IPS DF 6.9 (cell line): ENCODE measurements around the gene FHOD3.
"Not testable (repeated sequence)": the region's sequence is repeated elsewhere in the genome, so short reads cannot be mapped to it uniquely, and the experiment has no call there.

Experiments
- DNase-seq: peaks from one replicate; pipeline ENCODE4 v3.0.0-alpha.2; 2013; ENCODE audit warnings: low read depth, low spot score
- H3K27ac ChIP-seq: one replicate; pipeline ENCODE4 v1.5.1; 2013; ENCODE audit warnings: low read length, control low read depth
- H3K27me3 ChIP-seq: 2 replicates; pipeline ENCODE4 v1.6.1; 2013; ENCODE audit warnings: mild to moderate bottlenecking, low read length; ENCODE audit not compliant: control insufficient read depth, insufficient read depth
- H3K36me3 ChIP-seq: 2 replicates; pipeline ENCODE4 v1.6.1; 2013; ENCODE audit warnings: low read length; ENCODE audit not compliant: control insufficient read depth, insufficient read depth
- H3K4me1 ChIP-seq: 2 replicates; pipeline ENCODE4 v1.6.1; 2013; ENCODE audit warnings: low read length; ENCODE audit not compliant: control insufficient read depth, insufficient read depth
- H3K4me3 ChIP-seq: 2 replicates; pipeline ENCODE4 v1.5.1; 2013; ENCODE audit warnings: mild to moderate bottlenecking, low read length
- H3K9me3 ChIP-seq: 2 replicates; pipeline ENCODE4 v1.6.1; 2013; ENCODE audit warnings: low read length, inconsistent platforms; ENCODE audit not compliant: control insufficient read depth, insufficient read depth
- WGBS: extraction: QIAGEN DNeasy Blood & Tissue Kit; methylation state at CpG from one replicate; pipeline ENCODE4 v1.1.7; 2013; ENCODE audit warnings: mixed read lengths, missing lambda C conversion rate; ENCODE audit not compliant: insufficient read length, insufficient coverage; 5-methylcytosine and 5-hydroxymethylcytosine counted together

Gene FHOD3

GRCh38 chr18:36708366-36708765 lies 410.9 kb downstream of the FHOD3 start:
- Histone ChIP-seq H3K9me3 (no peaks in the 10 kb centered on the region), H3K36me3 (no peaks in the 10 kb centered on the region), H3K4me1 (no peaks in the 10 kb centered on the region), H3K4me3 (no peak overlapping the region), H3K27ac (no peak overlapping the region), H3K27me3 (no peaks in the 10 kb centered on the region)
- no CpG with 5 or more reads among the region's 4 CpGs for WGBS
- DNase-seq: no peak

GRCh38 chr18:36709315-36709714 lies 411.8 kb downstream of the FHOD3 start:
- DNase-seq: no peak
- H3K4me1 ChIP-seq: no peaks in the 10 kb centered on the region
- H3K9me3 ChIP-seq: no peaks in the 10 kb centered on the region
- no peaks in the 10 kb centered on the region for H3K36me3 ChIP-seq
- H3K27ac ChIP-seq: no peak overlapping the region
- no CpG with 5 or more reads among the region's 6 CpGs for WGBS
- no peaks in the 10 kb centered on the region for H3K27me3 ChIP-seq
- no peak overlapping the region; the same call in 1 of the 2 replicates for H3K4me3 ChIP-seq

DNA sequence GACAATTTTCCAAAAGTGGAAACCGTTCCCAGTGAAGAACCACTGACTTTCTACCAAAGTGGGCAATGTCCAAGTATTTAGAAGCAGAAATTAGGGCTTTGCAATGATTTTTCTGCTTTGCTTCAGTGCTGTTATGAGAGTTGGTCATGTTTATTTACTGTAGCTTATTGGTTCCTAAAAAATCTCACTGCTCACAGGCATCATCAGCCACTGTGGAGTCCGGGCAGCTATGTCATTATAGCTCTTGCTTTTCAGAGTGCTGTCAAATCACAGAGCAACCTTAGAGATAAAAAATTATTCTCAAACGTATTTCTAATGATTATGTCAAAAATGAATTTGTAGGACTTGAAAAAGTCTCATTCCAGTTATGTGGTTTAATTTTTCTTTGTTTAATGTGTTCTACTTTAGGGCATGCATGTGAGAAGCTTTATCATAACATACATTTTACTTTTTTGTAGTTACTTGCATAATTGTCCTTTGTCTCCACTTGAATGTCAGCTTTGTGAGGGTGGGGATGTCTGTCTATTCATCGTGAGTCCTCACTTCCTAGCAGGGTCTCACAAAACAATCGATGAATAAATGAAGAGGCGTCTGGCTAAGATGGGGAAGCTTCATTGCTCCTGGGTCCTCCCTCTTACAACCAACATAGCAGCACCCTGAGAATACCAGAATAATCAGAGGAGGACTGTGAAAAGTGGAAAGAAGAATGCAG lies 413.7 kb downstream of the FHOD3 start:
- Histone ChIP-seq H3K9me3 (no peaks in the 10 kb centered on the region), H3K27me3 (no peaks in the 10 kb centered on the region), H3K4me1 (no peaks in the 10 kb centered on the region), H3K4me3 (no peak overlapping the region), H3K36me3 (no peaks in the 10 kb centered on the region), H3K27ac (no peak overlapping the region)
- no CpG with 5 or more reads among the region's 6 CpGs for whole genome bisulfite sequencing
- no peak for DNase-seq

GRCh38 chr18:36711813-36712444 lies 414.4 kb downstream of the FHOD3 start:
- WGBS: no CpG with 5 or more reads among the region's 6 CpGs
- no peaks in the 10 kb centered on the region for H3K27me3 ChIP-seq
- no peak overlapping the region for H3K4me3 ChIP-seq
- no peak overlapping the region for H3K27ac ChIP-seq
- no peaks in the 10 kb centered on the region for H3K4me1 ChIP-seq
- no peak for DNase-seq
- no peaks in the 10 kb centered on the region for H3K36me3 ChIP-seq
- H3K9me3 ChIP-seq: no peaks in the 10 kb centered on the region

GRCh38 chr18:36714476-36714875 lies 417.0 kb downstream of the FHOD3 start:
- Histone ChIP-seq H3K36me3 (no peaks in the 10 kb centered on the region), H3K27me3 (no peaks in the 10 kb centered on the region), H3K27ac (no peak overlapping the region), H3K9me3 (no peaks in the 10 kb centered on the region), H3K4me1 (no peaks in the 10 kb centered on the region; the same call in 1 of the 2 replicates), H3K4me3 (no peak overlapping the region)
- no CpG with 5 or more reads among the region's 3 CpGs for WGBS
- DNase-seq: no peak

GRCh38 chr18:36717422-36718110 lies 420.1 kb downstream of the FHOD3 start:
- no peak for DNase-seq
- H3K4me3 ChIP-seq: no peak overlapping the region
- H3K27me3 ChIP-seq: no peaks in the 10 kb centered on the region
- no CpG with 5 or more reads among the region's 12 CpGs for WGBS
- no peaks in the 10 kb centered on the region for H3K9me3 ChIP-seq
- no peak overlapping the region for H3K27ac ChIP-seq
- no peaks in the 10 kb centered on the region for H3K36me3 ChIP-seq
- H3K4me1 ChIP-seq: no peaks in the 10 kb centered on the region; the same call in 1 of the 2 replicates

- H3K9me3 ChIP-seq: no peaks in the 10 kb centered on the region
- H3K27me3 ChIP-seq: no peaks in the 10 kb centered on the region
- no peaks in the 10 kb centered on the region for H3K36me3 ChIP-seq
- H3K4me3 ChIP-seq: no peak overlapping the region
- no CpG with 5 or more reads among the region's 3 CpGs for WGBS
- H3K27ac ChIP-seq: no peak overlapping the region
- no peak for DNase-seq
- no peaks in the 10 kb centered on the region; the same call in 1 of the 2 replicates for H3K4me1 ChIP-seq
Observed at GRCh38 chr18:36718705-36719328, 421.3 kb downstream of the FHOD3 start.

DNA sequence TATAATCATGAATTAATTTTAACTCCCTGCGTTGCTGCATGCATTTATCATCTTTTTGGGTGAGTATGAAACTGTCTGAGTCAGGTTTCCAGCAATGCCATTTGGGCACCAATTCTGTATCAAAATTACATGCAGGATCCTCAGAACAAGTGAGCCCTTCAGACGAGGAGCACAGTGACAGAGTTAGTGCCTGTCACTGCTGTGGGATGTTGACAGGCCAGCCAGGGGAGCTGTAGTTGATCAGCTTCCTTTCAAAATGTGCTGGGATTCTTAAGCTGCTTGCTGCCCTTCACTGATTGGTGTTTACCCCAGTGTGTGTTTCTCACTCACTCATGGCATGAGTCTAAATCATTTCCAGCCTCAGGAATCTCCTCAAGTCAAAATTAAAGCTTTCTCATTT lies 422.1 kb downstream of the FHOD3 start:
- DNase-seq: no peak
- Histone ChIP-seq H3K4me1 (no peaks in the 10 kb centered on the region; the same call in 1 of the 2 replicates), H3K9me3 (no peaks in the 10 kb centered on the region), H3K27ac (no peak overlapping the region), H3K36me3 (no peaks in the 10 kb centered on the region), H3K4me3 (no peak overlapping the region), H3K27me3 (no peaks in the 10 kb centered on the region)
- WGBS: no CpG with 5 or more reads among the region's 2 CpGs

DNA sequence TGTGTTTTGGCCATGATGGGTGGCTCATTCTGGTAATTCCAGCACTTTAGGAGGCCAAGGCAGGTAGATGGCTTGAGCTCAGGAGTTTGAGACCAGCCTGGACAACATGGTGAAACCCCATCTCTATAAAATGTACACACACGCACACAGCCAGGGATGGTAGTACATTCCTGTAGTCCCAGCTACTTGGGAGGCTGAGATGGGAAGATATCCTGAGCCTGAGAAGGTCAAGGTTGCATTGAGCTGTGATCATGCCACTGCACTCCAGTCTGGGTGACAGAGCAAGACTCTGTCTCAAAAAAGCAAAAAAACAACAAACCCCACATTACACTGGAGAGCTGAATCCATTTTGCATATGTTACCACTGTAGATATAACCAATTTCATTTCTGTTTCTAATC lies 423.8 kb downstream of the FHOD3 start:
- not testable (repeated sequence) for H3K4me3 ChIP-seq, H3K36me3 ChIP-seq, H3K4me1 ChIP-seq, H3K27me3 ChIP-seq, H3K9me3 ChIP-seq, H3K27ac ChIP-seq, DNase-seq
- no CpG with 5 or more reads among the region's 1 CpG for WGBS

DNA sequence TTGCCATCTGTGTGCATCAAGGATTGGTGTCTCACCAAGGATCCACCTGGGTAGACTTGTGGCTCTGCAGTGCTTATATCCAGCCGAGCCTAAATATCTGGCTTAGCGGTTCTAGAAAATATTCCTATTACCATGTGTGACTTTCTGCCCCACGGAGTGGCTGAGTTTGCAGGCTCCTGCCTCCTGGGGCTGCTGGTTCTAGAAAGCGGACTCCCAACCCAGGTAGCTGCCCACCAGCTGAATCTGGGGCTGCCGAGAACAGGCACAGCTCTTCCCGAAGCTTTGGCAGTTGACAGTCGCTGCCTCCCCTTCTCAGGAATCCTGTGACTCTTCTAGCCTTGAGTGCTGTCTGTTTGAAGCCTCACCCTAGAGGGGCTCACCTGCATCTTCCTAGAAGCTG lies 426.7 kb downstream of the FHOD3 start:
- Histone ChIP-seq H3K27ac (no peak overlapping the region), H3K27me3 (no peaks in the 10 kb centered on the region), H3K4me1 (no peaks in the 10 kb centered on the region), H3K4me3 (no peak overlapping the region), H3K36me3 (no peaks in the 10 kb centered on the region), H3K9me3 (no peaks in the 10 kb centered on the region)
- DNase-seq: no peak
- no CpG with 5 or more reads among the region's 7 CpGs for WGBS
